GM12865 (cell line): Measurements from ENCODE around the gene WNT9A.

Source experiments
- DNase-seq: peaks from one replicate; pipeline ENCODE4 v3.0.0; 2010; ENCODE audit warnings: low read depth
- H3K4me3 ChIP-seq: 2 replicates; pipeline ENCODE4 v1.5.1; 2011; ENCODE audit warnings: mild to moderate bottlenecking, low read depth, low read length, control low read depth
- TF ChIP-seq, protein P1 (sequence below): IDR thresholded peaks from 2 replicates; pipeline ENCODE4 v1.5.1; 2011; ENCODE audit warnings: low read length, control low read depth, low read depth, inconsistent platforms; ENCODE audit not compliant: insufficient read depth; ENCODE audit errors: missing control alignments

Gene WNT9A

DNA sequence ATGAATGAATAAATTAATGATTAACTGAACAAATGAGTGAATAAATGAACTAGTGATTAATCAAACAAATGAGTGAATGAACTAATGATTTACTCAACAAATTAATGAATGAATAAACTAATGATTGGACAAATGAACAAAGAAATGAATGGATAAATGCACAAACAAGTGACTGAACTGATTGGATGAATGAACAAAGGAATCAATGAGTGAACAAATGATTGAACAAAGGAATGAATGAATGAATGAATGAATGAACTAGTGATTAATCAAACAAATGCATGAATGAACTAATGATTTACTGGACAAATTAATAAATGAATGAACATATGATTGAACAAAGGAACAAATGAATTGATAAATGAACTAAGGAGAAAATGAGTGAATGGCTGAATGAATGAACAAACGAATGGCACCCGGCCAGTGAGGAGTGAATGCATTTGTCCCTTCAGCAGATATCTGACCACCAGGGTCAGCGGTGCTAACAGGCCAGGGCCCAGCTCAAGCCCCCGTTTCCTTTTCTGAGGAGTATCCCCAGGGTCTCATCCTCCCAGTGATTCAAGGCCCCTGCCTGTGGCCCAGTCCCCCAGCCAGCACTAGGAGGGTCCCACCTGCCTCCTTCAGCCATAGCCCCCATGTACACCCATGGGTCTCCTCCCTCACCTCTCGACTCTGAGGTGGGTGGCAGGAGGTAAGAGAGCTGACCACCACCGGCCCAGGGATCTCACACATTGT lies 49.9 kb downstream of the WNT9A start:
- DNase-seq: no peak

DNA sequence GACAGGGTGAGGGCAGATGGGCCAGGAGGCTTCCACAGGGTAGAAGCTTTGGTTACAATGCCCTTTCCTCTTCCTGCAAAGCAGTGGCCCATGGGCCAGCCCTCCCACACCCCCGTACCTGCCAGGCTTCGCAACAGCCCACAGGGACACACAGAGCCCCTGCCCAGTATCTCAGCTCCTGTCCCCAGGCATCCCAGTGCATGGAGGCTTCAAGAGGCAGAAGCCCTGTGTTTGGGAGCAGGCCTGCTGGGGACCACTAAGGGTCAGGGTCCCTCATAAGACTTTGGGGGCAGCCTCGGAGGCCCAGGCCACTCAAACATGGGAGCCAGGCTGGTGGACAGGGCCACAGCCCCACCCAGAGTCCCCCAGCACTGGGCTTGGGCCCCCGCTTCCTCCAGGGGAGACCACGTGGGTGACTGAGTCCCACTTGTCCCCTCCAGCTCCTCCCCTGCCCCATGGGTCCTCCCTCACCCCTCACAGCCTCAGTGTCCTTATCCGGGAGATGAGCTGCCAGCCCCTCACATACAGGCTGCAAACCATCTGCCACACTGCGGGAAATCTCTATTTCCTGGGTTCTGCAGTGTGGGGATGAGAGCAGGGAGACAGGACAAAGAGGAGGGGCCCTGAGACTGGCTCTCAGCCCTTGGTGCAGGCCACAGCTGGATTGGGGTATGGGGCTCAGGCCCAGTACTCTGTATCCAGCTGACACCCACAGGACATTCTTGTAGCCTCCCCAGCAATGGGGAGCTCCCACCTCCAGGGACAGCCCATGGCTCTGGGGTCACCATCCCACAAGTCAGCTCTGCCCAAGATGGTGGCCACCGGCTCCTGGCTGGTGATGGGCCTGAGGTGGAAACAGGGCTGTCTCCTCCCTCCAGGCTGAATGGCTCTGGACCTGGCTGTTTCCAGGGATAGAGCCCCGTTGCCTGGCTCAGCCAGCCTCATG lies 50.7 kb downstream of the WNT9A start:
- no peak overlapping the region for H3K4me3 ChIP-seq
- TF ChIP-seq, protein P1, sequence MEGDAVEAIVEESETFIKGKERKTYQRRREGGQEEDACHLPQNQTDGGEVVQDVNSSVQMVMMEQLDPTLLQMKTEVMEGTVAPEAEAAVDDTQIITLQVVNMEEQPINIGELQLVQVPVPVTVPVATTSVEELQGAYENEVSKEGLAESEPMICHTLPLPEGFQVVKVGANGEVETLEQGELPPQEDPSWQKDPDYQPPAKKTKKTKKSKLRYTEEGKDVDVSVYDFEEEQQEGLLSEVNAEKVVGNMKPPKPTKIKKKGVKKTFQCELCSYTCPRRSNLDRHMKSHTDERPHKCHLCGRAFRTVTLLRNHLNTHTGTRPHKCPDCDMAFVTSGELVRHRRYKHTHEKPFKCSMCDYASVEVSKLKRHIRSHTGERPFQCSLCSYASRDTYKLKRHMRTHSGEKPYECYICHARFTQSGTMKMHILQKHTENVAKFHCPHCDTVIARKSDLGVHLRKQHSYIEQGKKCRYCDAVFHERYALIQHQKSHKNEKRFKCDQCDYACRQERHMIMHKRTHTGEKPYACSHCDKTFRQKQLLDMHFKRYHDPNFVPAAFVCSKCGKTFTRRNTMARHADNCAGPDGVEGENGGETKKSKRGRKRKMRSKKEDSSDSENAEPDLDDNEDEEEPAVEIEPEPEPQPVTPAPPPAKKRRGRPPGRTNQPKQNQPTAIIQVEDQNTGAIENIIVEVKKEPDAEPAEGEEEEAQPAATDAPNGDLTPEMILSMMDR: no peak
- no peak for DNase-seq

More for the DNA sequence above, 49.9 kb downstream of the WNT9A start:
- H3K4me3 ChIP-seq: no peak overlapping the region
- TF ChIP-seq, protein P1: no peak

DNA sequence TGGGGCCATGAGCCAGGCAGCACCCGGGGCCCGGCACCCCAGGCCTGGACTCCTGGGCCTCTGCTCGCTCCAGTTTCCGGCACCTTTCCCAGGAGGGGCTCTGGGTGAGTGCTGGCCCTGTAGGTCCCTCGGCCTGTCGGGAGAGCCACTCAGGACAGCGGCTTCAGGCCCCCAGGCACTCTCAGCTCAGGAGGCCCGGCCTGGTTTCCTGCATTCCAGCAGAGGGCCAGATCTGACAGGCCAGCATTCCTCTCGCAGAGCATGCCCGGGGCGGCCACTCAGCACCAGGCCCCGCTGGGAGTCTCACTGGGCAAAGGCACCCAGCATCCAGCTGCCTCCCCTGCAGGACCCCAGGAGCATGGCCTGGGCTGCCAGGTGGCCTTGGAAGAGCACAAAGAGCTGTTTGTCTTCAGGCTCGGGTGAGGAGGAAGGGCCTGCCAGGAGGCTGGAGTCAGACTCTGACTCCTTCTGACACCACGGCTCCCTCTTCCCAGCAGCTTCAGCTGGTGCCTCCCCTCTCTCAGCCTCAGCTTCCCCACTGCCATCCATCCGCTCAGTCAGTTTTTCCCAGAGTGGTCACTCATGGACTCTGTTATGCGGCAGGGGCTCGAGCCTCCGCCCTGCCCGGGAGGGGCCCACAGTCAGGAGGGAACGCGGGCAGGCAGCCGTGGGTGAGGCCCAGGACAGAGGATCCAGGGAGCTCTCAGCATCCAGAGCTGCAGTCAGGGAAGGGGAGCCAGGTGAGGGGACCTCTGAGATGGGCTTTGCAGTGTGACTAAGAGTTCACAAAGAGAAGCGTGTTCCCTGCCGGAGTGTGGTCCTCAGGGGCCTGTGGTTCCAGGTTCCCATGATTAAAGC lies 51.7 kb downstream of the WNT9A start:
- TF ChIP-seq, protein P1: no peak
- DNase-seq: no peak
- no peak overlapping the region for H3K4me3 ChIP-seq

DNA sequence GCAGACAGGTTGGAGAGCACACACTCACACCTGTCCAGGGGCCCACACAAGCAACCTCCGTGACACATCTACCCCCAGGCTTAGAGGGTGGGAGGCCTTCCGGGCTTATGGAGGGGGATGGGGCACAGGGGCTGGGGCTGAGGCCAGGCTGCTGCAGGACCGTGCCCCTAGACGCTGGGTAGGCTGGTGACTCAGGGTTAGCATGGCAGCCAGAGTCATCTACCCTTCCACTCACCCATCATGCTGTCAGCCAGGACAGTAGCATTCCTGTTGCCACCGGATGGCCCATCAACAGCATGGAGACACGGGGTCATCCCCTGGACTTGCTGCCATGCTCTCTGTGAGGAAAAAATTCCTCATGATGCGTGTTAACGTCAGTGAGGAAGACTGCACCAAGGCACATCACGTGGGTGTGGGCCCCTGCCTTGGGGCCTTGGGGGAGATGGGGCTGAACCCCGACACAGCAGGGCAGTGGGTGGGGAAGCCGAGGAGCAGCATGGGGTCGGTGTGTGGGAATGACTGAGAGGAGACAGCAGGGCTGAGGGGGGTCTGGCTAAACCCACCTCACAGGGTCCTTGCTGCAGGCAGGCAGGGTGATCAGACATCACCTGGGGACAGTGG lies 52.8 kb downstream of the WNT9A start:
- no peak for DNase-seq
- TF ChIP-seq, protein P1: no peak
- H3K4me3 ChIP-seq: no peak overlapping the region

DNA sequence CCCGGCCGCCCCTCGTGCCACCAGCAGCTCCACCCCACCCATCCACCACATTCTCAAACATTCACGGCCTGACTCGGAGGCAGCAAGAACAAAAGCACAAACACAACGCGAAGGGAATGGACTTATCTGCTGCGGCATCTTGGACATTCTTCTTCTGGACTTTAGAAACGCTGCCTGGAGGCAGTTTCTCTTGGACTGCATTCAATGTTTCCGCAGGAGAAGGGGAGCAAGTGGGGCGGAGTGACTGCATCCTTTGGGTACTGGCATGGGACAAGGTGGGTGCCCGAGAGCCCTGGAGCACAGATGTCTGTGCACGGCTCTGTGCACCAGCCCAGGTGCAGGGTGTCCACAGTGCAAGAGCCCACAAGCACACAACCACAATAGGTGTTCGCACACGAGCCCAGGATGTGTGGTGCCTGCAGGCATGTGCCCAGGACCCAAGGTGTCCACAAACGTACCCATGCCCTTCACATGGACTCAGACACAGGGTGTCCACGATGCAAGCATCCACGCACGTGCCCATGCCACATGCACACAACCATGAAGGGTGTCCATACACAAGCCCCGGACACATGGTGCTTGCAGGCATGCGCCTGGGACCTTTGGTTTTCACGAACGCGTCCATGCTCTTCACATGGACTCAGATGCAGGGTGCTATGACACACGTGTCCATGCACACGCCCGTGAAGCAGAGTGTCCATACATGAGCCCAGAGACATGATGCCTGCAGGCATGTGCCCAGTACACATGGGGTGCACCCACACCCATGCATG lies 53.6 kb downstream of the WNT9A start:
- H3K4me3 ChIP-seq: no peak overlapping the region
- no peak for DNase-seq
- TF ChIP-seq, protein P1: no peak
